Lower leg skin (tissue), 4 donors: Measurements from ENCODE around the gene RAB42. TPM values are rescaled to one million over a fixed set of nuclear protein-coding genes. Genes with fewer than 3 reads are reported as not detected.
A peak's percentile ranks its signal among the peaks of the same experiment; 100 is the strongest.

Source experiments
- DNase-seq, 2 donors: peaks; one replicate each; pipeline ENCODE4 v3.0.0-alpha.2; 2019; ENCODE audit warnings: low spot score in 2 of 2
- H3K4me3 ChIP-seq: fragments of 200-600 bp; sonication (generic); 2 replicates; pipeline ENCODE4 v1.5.1; 2017; ENCODE audit warnings: mild to moderate bottlenecking, low read depth; ENCODE audit not compliant: poor library complexity, severe bottlenecking
- CTCF ChIP-seq, 3 donors: fragments of 450-650 bp; IDR thresholded peaks; one replicate each; pipeline ENCODE4 v1.5.1; 2016; ENCODE audit warnings: antibody characterized with exemption in 3 of 3, mild to moderate bottlenecking in 3 of 3, moderate library complexity in 2 of 3
- POLR2A ChIP-seq, 2 donors: fragments of 450-650 bp; IDR thresholded peaks; one replicate each; pipeline ENCODE4 v1.6.1; 2016 to 2017; ENCODE audit warnings: antibody characterized with exemption in 2 of 2, mild to moderate bottlenecking in 1 of 2, moderate library complexity in 1 of 2
- WGBS, 2 donors: methylation state at CpG; one replicate each; pipeline ENCODE4 v1.1.5; 2018; 5-methylcytosine and 5-hydroxymethylcytosine counted together
- intact Hi-C: fragments of 100-400 bp; cut with DNase I; formaldehyde crosslinking; loops from one replicate; pipeline ENCODE4 v1.15.0; 2023; ENCODE audit warnings: low total_unique reads
- total RNA-seq, 4 donors: library from RNA; depleted of rRNA; stranded (reverse); fragments of >200 nt; gene quantifications; one replicate each; pipeline ENCODE4 v1.1.0, GENCODE V29; 2016

RAB42 gene
- total RNA-seq, 4 donors from 2014 or later: 1.0 TPM; not detected in 3

- intact Hi-C loops: loop anchor here (10.0 kb wide), 1 partner anchor 133 kb away; no protein-coding TSS in a partner anchor
- DNase-seq: no peak
- H3K4me3 ChIP-seq: peak overlapping the region; percentile 79
- TF ChIP-seq CTCF (IDR thresholded peaks at IDR 0.05) (no peak), POLR2A (IDR thresholded peaks at IDR 0.05) (no peak)
- WGBS, 2 donors: 0 to 1% methylated on average over 26 of the region's 26 CpGs
Measured at GRCh38 chr1:28642056-28642846, 50.2 kb downstream of the RAB42 start.

GRCh38 chr1:28642847-28643635 is 51.0 kb downstream of the RAB42 start, which contains the start of gene TAF12:
Gene TAF12 (minus strand): TSS chr1:28643067. CDS start chr1:28622081, 20,986 bp downstream.
- TF ChIP-seq POLR2A (IDR thresholded peaks at IDR 0.05) (peak in 1 of 2 donors; percentile 72), CTCF (IDR thresholded peaks at IDR 0.05) (no peak)
- intact Hi-C loops: loop anchor here (10.0 kb wide), 1 partner anchor 132 kb away; no protein-coding TSS in a partner anchor
- peak within 1 kb of the TSS; percentile 79 for H3K4me3 ChIP-seq
- 0 to 1% methylated on average over 24 to 44 of the region's 49 CpGs for WGBS, 2 donors
- DNase-seq: peak; percentile 89 to 97

- intact Hi-C loops: loop anchor here (10.0 kb wide), 1 partner anchor 130 kb away; no protein-coding TSS in a partner anchor
- TF ChIP-seq POLR2A (IDR thresholded peaks at IDR 0.05) (no peak), CTCF (IDR thresholded peaks at IDR 0.05) (no peak)
- no peak overlapping the region for H3K4me3 ChIP-seq
Measured at GRCh38 chr1:28644494-28644893, 52.4 kb downstream of the RAB42 start.

More at GRCh38 chr1:28644494-28644893, 52.4 kb downstream of the RAB42 start:
- no peak for DNase-seq
- 92 to 96% methylated on average over 3 of the region's 3 CpGs for WGBS, 2 donors

Other genes with a start within 250 kb of the RAB42 start
- 10 to 100 TPM; 32.8 to 54.1 (median 51.2) TPM for gene PHACTR4, start 222.5 kb upstream of the RAB42 start, total RNA-seq
- gene RCC1, start 86.2 kb upstream of the RAB42 start, total RNA-seq: 10 to 100 TPM; 14.7 to 18.3 (median 15.2) TPM
- gene TRNAU1AP, start 39.2 kb upstream of the RAB42 start, total RNA-seq: 10 to 100 TPM; 11.8 to 24.9 (median 19.3) TPM
- 10 to 100 TPM; 19.3 to 28.8 (median 24.0) TPM for gene TAF12, start 50.8 kb downstream of the RAB42 start, total RNA-seq
- not detected for gene RNU11, start 56.3 kb downstream of the RAB42 start, total RNA-seq
- gene GMEB1, start 76.5 kb downstream of the RAB42 start, total RNA-seq: 10 to 100 TPM; 10.8 to 12.0 (median 11.6) TPM
- gene YTHDF2, start 144.7 kb downstream of the RAB42 start, total RNA-seq: 10 to 100 TPM; 59.6 to 79.9 (median 72.3) TPM
- not detected for gene OPRD1, start 219.9 kb downstream of the RAB42 start, total RNA-seq